ENCODE data around the gene ZFP2.

- TF ChIP-seq CTCF (IDR thresholded peaks at IDR 0.05) (no peak), POLR2A (IDR thresholded peaks at IDR 0.05) (no peak)
Measured at GRCh38 chr5:178895615-178896571, at the start of gene ZFP2.
